Liver (tissue), 9 donors: ENCODE data around the gene DOCK9. TPM values are rescaled to one million over a fixed set of nuclear protein-coding genes. Genes with fewer than 3 reads are reported as not detected.

Experiments
- DNase-seq: peaks from one replicate; pipeline ENCODE4 v3.0.0-alpha.2; 2017; ENCODE audit warnings: low spot score
- H3K27ac ChIP-seq, 2 donors: one replicate each; pipeline ENCODE4 v1.7.0; 2013; ENCODE audit warnings: inconsistent platforms in 2 of 2, low read length in 2 of 2, control low read depth in 1 of 2, low read depth in 1 of 2, mild to moderate bottlenecking in 1 of 2
- H3K27me3 ChIP-seq, 4 donors: one replicate each; pipeline versions ENCODE4 v1.6.1 to v1.7.0; 2013; ENCODE audit warnings: low read length in 3 of 4, inconsistent platforms in 1 of 4, mild to moderate bottlenecking in 1 of 4, moderate library complexity in 1 of 4; ENCODE audit not compliant: control insufficient read depth in 4 of 4, insufficient read depth in 4 of 4
- H3K36me3 ChIP-seq, 4 donors: one replicate each; pipeline versions ENCODE4 v1.6.1 to v1.7.0; 2013; ENCODE audit warnings: low read length in 3 of 4, mild to moderate bottlenecking in 3 of 4, low read depth in 1 of 4, moderate library complexity in 1 of 4; ENCODE audit not compliant: control insufficient read depth in 4 of 4, insufficient read depth in 3 of 4
- H3K4me1 ChIP-seq, 4 donors: one replicate each; pipeline versions ENCODE4 v1.6.1 to v1.7.0; 2013; ENCODE audit warnings: low read length in 3 of 4, mild to moderate bottlenecking in 3 of 4, moderate library complexity in 1 of 4; ENCODE audit not compliant: control insufficient read depth in 4 of 4, insufficient read depth in 4 of 4
- H3K4me3 ChIP-seq, 3 donors: one replicate each; pipeline versions ENCODE4 v1.6.1 to v1.7.0; 2013; ENCODE audit warnings: low read length in 3 of 3, control low read depth in 1 of 3, low read depth in 1 of 3, mild to moderate bottlenecking in 1 of 3
- H3K9ac ChIP-seq, 2 donors: one replicate each; pipeline ENCODE4 v1.7.0; 2013; ENCODE audit warnings: low read length in 2 of 2, mild to moderate bottlenecking in 2 of 2, moderate library complexity in 2 of 2, control low read depth in 1 of 2, low read depth in 1 of 2
- H3K9me3 ChIP-seq, 4 donors: one replicate each; pipeline versions ENCODE4 v1.6.1 to v1.7.0; 2013; ENCODE audit warnings: low read length in 3 of 4; ENCODE audit not compliant: control insufficient read depth in 4 of 4
- ATF3 ChIP-seq: IDR thresholded peaks from 2 replicates; pipeline ENCODE4 v1.6.1; 2016; ENCODE audit warnings: antibody characterized with exemption
- CTCF ChIP-seq: fragments of 150-350 bp; IDR thresholded peaks from 2 replicates; pipeline ENCODE4 v1.5.1; 2017; ENCODE audit warnings: improper control_type of control experiment, low read depth, low read length; ENCODE audit not compliant: missing input control
- EGR1 ChIP-seq, 2 donors: IDR thresholded peaks; 2 replicates each; pipeline ENCODE4 v1.6.1; 2016 to 2018; ENCODE audit warnings: antibody characterized with exemption in 2 of 2, low read depth in 2 of 2
- FOXA1 ChIP-seq: IDR thresholded peaks from 2 replicates; pipeline ENCODE4 v1.6.1; 2016; ENCODE audit warnings: antibody characterized with exemption
- FOXA2 ChIP-seq: IDR thresholded peaks from 2 replicates; pipeline ENCODE4 v1.6.1; 2016; ENCODE audit warnings: antibody characterized with exemption
- GABPA ChIP-seq, 2 donors: IDR thresholded peaks in 1 of 2; conservative IDR thresholded peaks in 1 of 2; 2 replicates each; pipeline ENCODE4 v1.6.1; 2016; ENCODE audit warnings: antibody characterized with exemption in 2 of 2, mild to moderate bottlenecking in 1 of 2, moderate library complexity in 1 of 2
- HNF4A ChIP-seq, 2 donors: conservative IDR thresholded peaks; 2 replicates each; pipeline ENCODE4 v1.6.1; 2016; ENCODE audit warnings: antibody characterized with exemption in 2 of 2, mild to moderate bottlenecking in 2 of 2
- HNF4G ChIP-seq: IDR thresholded peaks from 2 replicates; pipeline ENCODE4 v1.6.1; 2016; ENCODE audit warnings: antibody characterized with exemption
- JUND ChIP-seq, 2 donors: IDR thresholded peaks; 2 replicates each; pipeline ENCODE4 v1.6.1; 2016; ENCODE audit warnings: antibody characterized with exemption in 2 of 2
- MAX ChIP-seq: IDR thresholded peaks from 2 replicates; pipeline ENCODE4 v1.6.1; 2016; ENCODE audit warnings: antibody characterized with exemption
- NR2F2 ChIP-seq: IDR thresholded peaks from 2 replicates; pipeline ENCODE4 v1.6.1; 2016; ENCODE audit warnings: antibody characterized with exemption
- RAD21 ChIP-seq, 2 donors: IDR thresholded peaks; 2 replicates each; pipeline ENCODE4 v1.6.1; 2016; ENCODE audit warnings: antibody characterized with exemption in 2 of 2, mild to moderate bottlenecking in 2 of 2
- REST ChIP-seq: IDR thresholded peaks from 2 replicates; pipeline ENCODE4 v1.6.1; 2016; ENCODE audit warnings: antibody characterized with exemption, mild to moderate bottlenecking
- RXRA ChIP-seq, 2 donors: IDR thresholded peaks; 2 replicates each; pipeline ENCODE4 v1.6.1; 2017 to 2018; ENCODE audit warnings: antibody characterized with exemption in 2 of 2, mild to moderate bottlenecking in 1 of 2
- SP1 ChIP-seq: IDR thresholded peaks from 2 replicates; pipeline ENCODE4 v1.6.1; 2018; ENCODE audit warnings: antibody characterized with exemption, mild to moderate bottlenecking
- TAF1 ChIP-seq: conservative IDR thresholded peaks from 2 replicates; pipeline ENCODE4 v1.6.1; 2016; ENCODE audit warnings: antibody characterized with exemption, mild to moderate bottlenecking
- YY1 ChIP-seq: IDR thresholded peaks from 2 replicates; pipeline ENCODE4 v1.6.1; 2016; ENCODE audit warnings: antibody characterized with exemption, mild to moderate bottlenecking
- ZBTB33 ChIP-seq: IDR thresholded peaks from 2 replicates; pipeline ENCODE4 v1.6.1; 2016; ENCODE audit warnings: antibody characterized with exemption
- WGBS: extraction: QIAGEN DNeasy Blood & Tissue Kit; methylation state at CpG from one replicate; pipeline ENCODE4 v1.1.7; 2013; 5-methylcytosine and 5-hydroxymethylcytosine counted together
- polyA plus RNA-seq, 2 donors: library from polyadenylated mRNA; stranded (reverse) in 1 of 2; unstranded in 1 of 2; fragments of 200-250 nt in 1 of 2; fragments of >200 nt in 1 of 2; fragmentation: Nextera tagmentation in 1 of 2; extraction: Ambion mirVana in 1 of 2; gene quantifications; one replicate each; pipeline versions ENCODE4 v1.2.1 to v1.2.3, GENCODE V29; 2013 to 2015
- total RNA-seq, 2 donors: library from RNA; depleted of rRNA; stranded (reverse); fragments of >200 nt; gene quantifications; one replicate each; pipeline ENCODE4 v1.2.3, GENCODE V29; 2014
- donor health status: healthy.
- donor health status: healthy.
- donor health status: healthy.
- donor health status: healthy.
- donor health status: healthy.

The DOCK9 gene
- total and polyA plus RNA-seq, 4 donors, result 5.4 to 31.3 (median 10.6) TPM

GRCh38 chr13:98801626-98802418 lies 176.0 kb downstream of the DOCK9 start:
- no peaks in the 10 kb centered on the region for H3K9me3 ChIP-seq
- TF ChIP-seq RAD21 (IDR thresholded peaks at IDR 0.05) (no peak), HNF4G (no peak), YY1 (no peak), FOXA2 (no peak), JUND (IDR thresholded peaks at IDR 0.05) (no peak), REST (no peak), CTCF (no peak), EGR1 (IDR thresholded peaks at IDR 0.05; ENCODE audit: low read depth in 2 of 2) (no peak), RXRA (IDR thresholded peaks at IDR 0.05) (no peak), TAF1 (no peak), MAX (no peak), GABPA (IDR thresholded peaks at IDR 0.05 in 1 of 2, conservative IDR thresholded peaks at IDR 0.05 in 1 of 2) (no peak), ZBTB33 (no peak), FOXA1 (no peak), NR2F2 (no peak), HNF4A (conservative IDR thresholded peaks at IDR 0.05) (no peak), SP1 (no peak), ATF3 (no peak)
- DNase-seq, result no peak
- peaks cover 4 to 21% (median 11%) of the 10 kb centered on the region in 4 donors for H3K4me1 ChIP-seq
- no peak overlapping the region for H3K9ac ChIP-seq
- H3K4me3 ChIP-seq, result no peak overlapping the region
- H3K27ac ChIP-seq, result peak overlapping the region in 1 of 2 donors; percentile 40
- H3K36me3 ChIP-seq, result peaks cover 0 to 8% (median 4%) of the 10 kb centered on the region in 4 donors
- H3K27me3 ChIP-seq, result no peaks in the 10 kb centered on the region
- WGBS, result 81% methylated on average over 10 of the region's 10 CpGs
